ACC112 (cell line): Measurements from ENCODE around the gene LSM3.

Experiments used
- H2AFZ ChIP-seq: fragments of 200-600 bp; sonication (generic); one replicate; pipeline ENCODE4 v1.6.0; 2017; ENCODE audit warnings: antibody characterized with exemption, low read length; ENCODE audit not compliant: unreplicated experiment
- H3K27ac ChIP-seq: fragments of 200-600 bp; sonication (generic); 2 replicates; pipeline ENCODE4 v1.5.1; 2014; ENCODE audit warnings: low read depth, mild to moderate bottlenecking, antibody characterized with exemption, low read length, moderate library complexity
- H3K27me3 ChIP-seq: fragments of 200-600 bp; sonication (generic); 2 replicates; pipeline ENCODE4 v1.6.1; 2014; ENCODE audit warnings: mild to moderate bottlenecking, antibody characterized with exemption, low read length, moderate library complexity, mixed read lengths; ENCODE audit not compliant: insufficient read depth
- H3K36me3 ChIP-seq: fragments of 200-600 bp; sonication (generic); 2 replicates; pipeline ENCODE4 v1.6.1; 2016; ENCODE audit warnings: mild to moderate bottlenecking, antibody characterized with exemption, low read length, moderate library complexity, mixed read lengths; ENCODE audit not compliant: insufficient read depth
- H3K4me1 ChIP-seq: fragments of 200-600 bp; sonication (generic); one replicate; pipeline ENCODE4 v1.6.1; 2016; ENCODE audit warnings: low read length, mixed read lengths; ENCODE audit not compliant: insufficient read depth, unreplicated experiment, control insufficient read depth
- H3K4me3 ChIP-seq: fragments of 200-600 bp; sonication (generic); 2 replicates; pipeline ENCODE4 v1.5.1; 2014; ENCODE audit warnings: mild to moderate bottlenecking, low read depth, low read length
- H3K79me2 ChIP-seq: fragments of 200-600 bp; sonication (generic); one replicate; pipeline ENCODE4 v1.6.0; 2016; ENCODE audit warnings: low read length; ENCODE audit not compliant: control insufficient read depth, unreplicated experiment, insufficient read depth

LSM3 gene

DNA sequence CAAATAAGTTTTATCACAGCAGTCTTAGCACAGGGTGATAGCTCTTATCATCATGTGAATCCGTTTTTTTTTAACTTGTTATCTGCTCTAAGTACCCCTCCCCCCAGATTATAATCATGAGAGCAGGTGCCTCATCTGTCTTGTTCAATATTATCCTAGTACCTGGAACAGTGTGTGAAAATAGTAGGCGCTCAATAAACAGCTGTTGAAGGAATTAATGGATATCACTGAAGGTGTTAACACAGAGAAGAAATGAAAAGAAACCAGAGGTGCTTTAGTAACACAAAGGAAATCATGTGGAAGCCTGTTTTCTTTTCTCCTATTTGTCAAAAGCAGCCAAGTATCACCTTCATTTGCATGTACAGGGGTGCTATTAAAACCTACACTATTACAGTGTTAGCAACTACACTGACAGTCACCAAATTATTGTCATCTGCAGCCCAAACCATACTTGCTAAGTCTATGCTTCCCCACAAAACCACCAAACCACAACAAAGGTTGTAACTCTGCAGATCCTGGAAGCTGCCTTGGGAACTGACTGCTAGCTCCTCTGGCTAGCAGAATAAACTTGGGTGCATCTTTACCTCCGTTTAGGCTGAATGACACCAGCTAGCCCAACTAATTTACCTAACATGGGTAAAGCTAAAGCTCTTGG is 3.1 kb upstream of the LSM3 start:
- H3K36me3 ChIP-seq: peaks cover 9% of the 10 kb centered on the region; the same call in 1 of the 2 replicates
- H3K79me2 ChIP-seq: peaks cover 61% of the 10 kb centered on the region
- no peak overlapping the region for H3K4me3 ChIP-seq
- H3K27ac ChIP-seq: no peak overlapping the region
- peaks cover 42% of the 10 kb centered on the region for H3K4me1 ChIP-seq
- no peaks in the 10 kb centered on the region for H3K27me3 ChIP-seq
- H2AFZ ChIP-seq: no peak overlapping the region

DNA sequence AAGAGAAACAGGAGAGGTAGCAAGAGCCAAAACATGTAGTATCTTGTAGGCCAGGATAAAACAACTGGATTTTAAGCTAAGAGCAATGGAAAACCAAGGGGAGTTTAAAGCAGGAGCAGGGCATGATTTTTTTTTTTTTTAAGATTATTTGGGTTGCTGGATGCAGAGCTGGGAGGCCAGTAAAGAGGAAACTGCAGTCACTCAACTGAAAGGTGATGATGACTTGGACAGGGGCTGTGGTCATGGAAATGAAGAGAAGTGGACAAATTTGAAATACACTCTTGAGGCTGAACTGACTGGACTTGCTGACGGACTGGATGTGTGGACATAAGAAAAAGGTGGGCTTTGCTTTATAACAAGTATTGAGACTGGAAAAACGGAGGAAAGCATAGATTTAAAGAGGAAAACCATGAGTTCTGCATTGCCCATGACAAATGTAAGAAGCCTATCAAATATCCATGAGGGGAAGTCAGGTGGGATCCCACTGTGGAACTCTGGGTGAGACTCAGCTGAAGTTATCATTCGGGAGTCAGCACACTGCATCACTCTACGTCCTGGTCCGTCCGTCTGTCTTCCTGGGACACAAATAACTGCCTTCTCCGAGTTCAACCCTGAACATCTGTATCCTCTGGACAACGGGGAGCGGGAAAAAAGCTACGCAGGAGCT is 904 bp upstream of the LSM3 start:
- H2AFZ ChIP-seq: peak overlapping the region; percentile 95
- no peaks in the 10 kb centered on the region for H3K27me3 ChIP-seq
- 0 out of 2 replicates have a peak, but pooled peaks cover 12% of the 10 kb centered on the region for H3K36me3 ChIP-seq
- peaks cover 30% of the 10 kb centered on the region for H3K4me1 ChIP-seq
- peak overlapping the region; percentile 76 for H3K27ac ChIP-seq
- H3K79me2 ChIP-seq: peaks cover 73% of the 10 kb centered on the region
- peak overlapping the region; percentile 98 for H3K4me3 ChIP-seq

DNA sequence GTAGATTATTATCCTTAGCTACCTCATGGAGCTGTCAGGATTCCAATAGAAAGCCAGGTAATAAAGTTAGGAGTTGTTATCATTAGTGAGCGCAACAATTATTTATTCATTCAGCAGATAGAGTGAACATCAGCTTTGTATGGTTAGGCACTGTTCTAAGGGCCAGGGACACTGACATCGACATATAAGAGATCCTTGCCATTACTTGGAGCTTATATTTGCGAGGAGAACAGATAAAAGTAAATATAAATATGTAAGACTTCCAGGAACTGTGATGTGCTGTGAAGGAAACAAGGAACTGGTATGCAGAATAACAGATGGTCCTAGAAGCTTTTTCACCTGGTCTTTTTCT is 473 bp downstream of the LSM3 start:
- H3K27ac ChIP-seq: peak overlapping the region; percentile 61
- peaks cover 24% of the 10 kb centered on the region for H3K36me3 ChIP-seq
- peaks cover 30% of the 10 kb centered on the region for H3K4me1 ChIP-seq
- peak overlapping the region; percentile 98 for H3K4me3 ChIP-seq
- H2AFZ ChIP-seq: peak overlapping the region; percentile 87
- no peaks in the 10 kb centered on the region for H3K27me3 ChIP-seq
- peaks cover 72% of the 10 kb centered on the region for H3K79me2 ChIP-seq

DNA sequence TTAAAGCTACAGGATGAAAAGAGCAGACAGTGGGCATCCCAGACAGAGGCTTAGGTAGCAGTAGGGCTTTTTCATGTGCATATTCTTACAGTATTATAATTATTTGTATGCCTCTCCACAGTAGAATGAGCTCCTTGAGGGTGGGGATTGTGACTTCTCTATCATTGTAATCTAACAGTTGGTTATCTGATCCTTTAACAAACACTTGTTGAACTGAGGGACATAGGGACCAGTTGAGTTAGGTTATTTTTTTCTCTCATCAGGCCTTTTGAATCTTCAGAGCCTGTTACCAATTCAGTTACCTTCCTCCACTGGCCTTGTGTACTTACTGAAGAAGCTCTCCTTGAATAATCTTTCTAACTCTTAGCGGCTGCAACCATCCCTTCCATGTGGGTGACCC is 1.2 kb downstream of the LSM3 start:
- Histone ChIP-seq H3K4me3 (peak overlapping the region; percentile 98), H3K79me2 (peaks cover 66% of the 10 kb centered on the region), H3K4me1 (peaks cover 23% of the 10 kb centered on the region), H3K36me3 (peaks cover 25% of the 10 kb centered on the region), H3K27ac (no peak overlapping the region), H2AFZ (no peak overlapping the region), H3K27me3 (no peaks in the 10 kb centered on the region)

DNA sequence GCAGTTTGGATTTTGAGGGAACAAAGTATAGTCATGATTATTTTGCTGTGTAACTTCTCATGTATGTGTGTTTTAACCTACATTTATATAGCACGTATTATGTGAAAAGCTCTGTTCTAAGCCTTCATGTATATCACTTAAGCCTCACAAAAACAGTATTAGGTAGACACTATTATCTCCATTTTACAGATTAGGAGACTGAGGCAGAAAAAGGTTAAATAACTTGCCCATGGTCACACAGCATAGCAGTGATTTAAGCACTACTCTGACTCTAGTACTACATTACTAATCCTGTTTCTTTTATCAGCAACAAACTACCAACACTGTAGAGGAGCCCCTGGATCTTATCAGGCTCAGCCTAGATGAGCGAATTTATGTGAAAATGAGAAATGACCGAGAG is 2.6 kb downstream of the LSM3 start:
- Histone ChIP-seq H3K4me1 (peaks cover 12% of the 10 kb centered on the region), H3K27me3 (no peaks in the 10 kb centered on the region), H2AFZ (no peak overlapping the region), H3K4me3 (no peak overlapping the region), H3K27ac (no peak overlapping the region), H3K79me2 (peaks cover 52% of the 10 kb centered on the region), H3K36me3 (peaks cover 25% of the 10 kb centered on the region)

DNA sequence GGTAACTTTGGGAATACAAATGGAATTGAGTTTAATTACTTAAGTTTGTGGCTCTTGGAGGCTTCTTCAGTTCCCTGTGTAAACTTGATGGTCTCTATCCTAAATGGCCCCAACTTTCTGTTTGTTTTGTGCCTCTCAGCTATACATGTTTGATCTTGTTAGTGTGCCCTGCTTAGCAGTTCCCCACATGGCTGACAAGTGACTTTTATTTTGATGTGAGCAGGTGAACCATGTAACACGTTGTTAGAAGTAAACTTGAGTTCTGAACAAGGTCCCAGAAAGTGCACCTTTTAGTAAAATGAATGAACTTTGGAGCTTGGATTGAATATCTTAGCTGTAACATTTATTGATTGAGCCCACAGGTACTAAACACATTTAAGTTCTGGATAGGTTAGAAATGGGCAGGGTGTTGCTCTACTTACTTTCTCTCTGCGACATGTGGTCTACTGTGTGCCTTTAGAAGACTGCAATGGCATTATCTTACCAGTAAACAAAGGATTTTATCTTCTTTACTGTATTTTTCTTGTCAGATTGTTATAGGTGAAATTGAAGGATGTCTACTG is 4.5 kb downstream of the LSM3 start:
- H3K36me3 ChIP-seq: peaks cover 33% of the 10 kb centered on the region
- no peak overlapping the region for H3K27ac ChIP-seq
- H3K4me3 ChIP-seq: no peak overlapping the region
- no peaks in the 10 kb centered on the region for H3K27me3 ChIP-seq
- H3K4me1 ChIP-seq: peaks cover 6% of the 10 kb centered on the region
- H2AFZ ChIP-seq: no peak overlapping the region
- peaks cover 49% of the 10 kb centered on the region for H3K79me2 ChIP-seq

DNA sequence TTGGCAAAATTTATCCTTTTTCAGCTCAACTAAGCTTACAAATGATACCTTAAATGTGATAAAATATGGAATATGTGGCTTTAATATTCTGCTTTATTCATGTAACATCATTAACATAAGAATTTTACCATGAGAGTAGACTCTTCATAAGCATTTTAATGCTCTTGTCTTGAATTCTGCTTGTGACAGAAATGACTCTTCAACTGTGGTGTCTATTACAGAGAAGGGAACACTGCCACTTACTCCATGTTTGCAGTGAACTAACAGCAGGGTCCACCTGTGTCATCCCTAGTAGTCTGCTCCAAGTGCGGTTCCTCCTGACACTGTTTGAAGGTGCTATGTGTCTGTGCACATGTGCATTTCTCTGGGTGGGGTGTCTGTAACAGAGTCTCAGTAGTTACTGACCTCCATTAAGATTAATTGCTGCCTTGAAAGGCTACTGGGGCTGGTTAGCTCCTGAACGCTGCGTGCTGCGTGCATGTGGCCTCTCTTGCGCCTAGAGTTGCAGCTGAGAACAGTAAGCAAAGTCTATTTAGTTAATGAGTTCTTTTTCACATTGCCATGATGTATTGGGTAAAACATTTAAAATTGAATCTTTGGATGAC is 8.3 kb downstream of the LSM3 start:
- Histone ChIP-seq H3K4me1 (no peaks in the 10 kb centered on the region), H3K27ac (no peak overlapping the region), H3K36me3 (peaks cover 28% of the 10 kb centered on the region), H3K79me2 (peaks cover 28% of the 10 kb centered on the region), H3K27me3 (no peaks in the 10 kb centered on the region), H3K4me3 (no peak overlapping the region), H2AFZ (no peak overlapping the region)

DNA sequence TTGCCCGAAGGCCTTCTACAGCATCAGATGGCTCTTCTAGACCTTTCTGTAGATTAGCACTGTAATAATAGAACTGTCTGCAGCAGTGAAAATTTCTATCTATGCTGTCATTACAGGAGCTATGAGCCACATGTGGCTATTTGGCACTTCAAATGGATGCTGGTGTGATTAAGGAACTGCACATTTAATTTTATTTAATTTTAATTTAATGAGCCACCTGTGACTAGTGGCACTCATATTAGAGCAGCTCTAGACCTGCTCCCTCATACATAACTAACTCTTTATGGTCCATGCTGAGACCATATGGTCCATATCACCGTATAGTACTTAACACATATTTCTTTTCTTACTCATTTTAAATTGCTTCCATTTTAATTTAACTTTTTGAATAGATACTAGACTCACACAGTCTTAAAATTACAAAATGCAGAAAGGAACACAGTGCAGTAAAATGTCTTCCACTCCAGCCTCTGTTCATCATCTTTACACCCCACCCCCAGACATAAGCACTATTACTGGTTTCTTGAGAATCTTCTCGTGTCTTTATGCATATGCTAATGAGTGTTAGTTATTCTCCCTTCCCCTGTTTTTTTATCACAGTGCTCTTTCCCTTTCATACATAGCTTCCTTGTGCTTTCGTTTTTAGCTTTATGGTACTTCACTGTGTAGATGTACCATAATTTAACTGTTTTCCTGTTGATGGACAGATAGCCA is 9.6 kb downstream of the LSM3 start:
- H3K36me3 ChIP-seq: peaks cover 21% of the 10 kb centered on the region
- H3K4me1 ChIP-seq: no peaks in the 10 kb centered on the region
- peaks cover 24% of the 10 kb centered on the region for H3K79me2 ChIP-seq
- H2AFZ ChIP-seq: no peak overlapping the region
- no peak overlapping the region for H3K27ac ChIP-seq
- H3K27me3 ChIP-seq: no peaks in the 10 kb centered on the region
- no peak overlapping the region for H3K4me3 ChIP-seq

DNA sequence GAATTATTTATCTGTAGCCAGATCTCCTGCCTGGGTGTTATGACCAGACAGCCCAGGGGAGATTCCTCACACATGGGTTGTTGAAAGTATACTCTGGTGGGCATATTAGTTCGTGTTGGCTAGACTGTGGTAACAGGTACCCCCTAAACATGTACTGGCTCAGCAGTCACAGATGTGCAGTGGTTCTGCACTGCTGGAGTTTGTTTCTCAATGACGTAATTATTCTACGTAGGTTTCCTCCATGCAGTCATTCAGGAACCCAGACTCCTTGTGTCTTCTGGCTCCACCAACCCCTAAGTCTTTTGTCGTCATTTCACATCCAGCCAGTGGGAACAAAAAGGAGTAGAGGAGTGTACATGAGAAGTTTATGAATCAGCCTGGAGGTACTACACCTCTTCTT is 16.2 kb downstream of the LSM3 start:
- Histone ChIP-seq H3K4me3 (no peak overlapping the region), H3K79me2 (peaks cover 17% of the 10 kb centered on the region), H3K36me3 (0 out of 2 replicates have a peak, but pooled peaks cover 8% of the 10 kb centered on the region), H3K4me1 (no peaks in the 10 kb centered on the region), H3K27me3 (no peaks in the 10 kb centered on the region), H3K27ac (no peak overlapping the region), H2AFZ (no peak overlapping the region)

DNA sequence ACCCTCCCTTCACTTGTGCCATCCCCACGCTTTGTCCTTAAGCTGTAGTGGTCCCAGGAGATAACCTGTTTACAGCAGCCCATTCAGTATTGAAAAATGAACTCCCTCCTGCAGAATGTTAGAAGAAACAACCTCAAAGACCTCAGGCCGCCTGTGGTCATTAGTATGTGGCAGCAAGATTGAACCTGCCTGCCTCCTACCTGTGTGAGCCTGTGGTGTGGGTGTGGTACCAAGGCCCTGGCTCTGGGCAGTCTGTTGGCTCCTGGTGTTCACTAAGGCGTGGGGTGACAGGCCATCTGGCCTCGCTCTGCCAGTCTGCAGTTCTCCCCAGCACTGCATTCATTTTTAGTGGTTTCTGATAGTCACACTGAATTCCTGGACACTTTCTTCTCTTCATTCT is 21.0 kb downstream of the LSM3 start:
- 0 out of 2 replicates have a peak, but pooled peaks cover 8% of the 10 kb centered on the region for H3K36me3 ChIP-seq
- H3K79me2 ChIP-seq: peaks cover 5% of the 10 kb centered on the region
- no peak overlapping the region for H3K27ac ChIP-seq
- H3K4me1 ChIP-seq: peaks cover 35% of the 10 kb centered on the region
- no peak overlapping the region for H3K4me3 ChIP-seq
- H2AFZ ChIP-seq: no peak overlapping the region
- no peaks in the 10 kb centered on the region for H3K27me3 ChIP-seq
